NCI-H2107 treated with DMSO at 0.1 percent for 48 hours (cell line): ENCODE results near the gene LRCH4.

Experiments
- DNase-seq: peaks from one replicate; lab custom pipeline; 2025; ENCODE audit not compliant: unreplicated experiment; lab: John Stamatoyannopoulos, UW

Gene LRCH4

GRCh38 chr7:100582650-100583049 lies 3.3 kb downstream of the LRCH4 start:
- no peak for DNase-seq

- DNase-seq, result no peak
Measured at GRCh38 chr7:100582041-100582579, 3.8 kb downstream of the LRCH4 start.

GRCh38 chr7:100580466-100581283 lies 5.3 kb downstream of the LRCH4 start:
- DNase-seq, result no peak

- DNase-seq, result no peak
Measured at GRCh38 chr7:100578246-100579183, 7.4 kb downstream of the LRCH4 start.

- no peak for DNase-seq
Measured at GRCh38 chr7:100577507-100577906, 8.4 kb downstream of the LRCH4 start.

GRCh38 chr7:100577103-100577502 lies 8.8 kb downstream of the LRCH4 start:
- DNase-seq, result no peak

- DNase-seq, result no peak
Measured at GRCh38 chr7:100576384-100576993, 9.4 kb downstream of the LRCH4 start.

GRCh38 chr7:100575746-100576383 lies 10.1 kb downstream of the LRCH4 start:
- no peak for DNase-seq

- no peak for DNase-seq
Measured at GRCh38 chr7:100575206-100575631, 10.7 kb downstream of the LRCH4 start.

GRCh38 chr7:100574362-100575205 lies 11.3 kb downstream of the LRCH4 start:
- DNase-seq, result no peak

GRCh38 chr7:100573691-100574361 lies 12.1 kb downstream of the LRCH4 start, which contains the start of gene SAP25:
Gene SAP25 (minus strand): TSS chr7:100573900. CDS start chr7:100573742, 158 bp downstream.
- DNase-seq, result no peak

- DNase-seq, result no peak
Measured at GRCh38 chr7:100572949-100573675, 12.8 kb downstream of the LRCH4 start.

- DNase-seq, result no peak
Measured at GRCh38 chr7:100572281-100572948, 13.5 kb downstream of the LRCH4 start.

- DNase-seq, result no peak
Measured at GRCh38 chr7:100571829-100572116, 14.2 kb downstream of the LRCH4 start.

GRCh38 chr7:100570954-100571828 lies 14.7 kb downstream of the LRCH4 start:
- DNase-seq, result no peak

- DNase-seq, result no peak
Measured at GRCh38 chr7:100568896-100569844, 16.8 kb downstream of the LRCH4 start.
